Fibroblast of peridontal ligament (primary cell): ENCODE results near the gene KCNF1.

Experiments used
- DNase-seq: peaks from one replicate; pipeline ENCODE4 v3.0.0-alpha.2; 2010; ENCODE audit errors: extremely low read depth

Gene KCNF1

DNA sequence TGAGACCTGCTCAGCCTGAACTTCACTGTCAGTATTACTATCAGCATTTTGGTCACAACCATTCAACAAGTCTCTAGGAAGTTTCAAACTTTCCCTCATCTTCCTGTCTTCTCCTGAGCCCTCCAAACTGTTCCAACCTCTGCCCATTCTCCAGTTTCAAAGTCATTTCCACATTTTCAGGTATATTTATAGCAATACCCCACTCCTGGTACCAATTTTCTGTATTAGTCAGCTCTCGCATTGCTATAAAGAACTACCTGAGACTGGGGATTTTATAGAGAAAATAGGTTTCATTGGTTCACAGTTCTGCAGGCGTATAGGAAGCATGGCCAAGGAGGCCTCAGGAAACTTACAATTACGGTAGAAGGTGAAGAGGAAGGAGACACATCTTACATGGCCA lies 27.3 kb downstream of the KCNF1 start:
- DNase-seq, result no peak

- DNase-seq, result no peak
Observed at GRCh38 chr2:10940596-10940995, 28.9 kb downstream of the KCNF1 start.

GRCh38 chr2:10941383-10941782 lies 29.6 kb downstream of the KCNF1 start:
- DNase-seq, result no peak

DNA sequence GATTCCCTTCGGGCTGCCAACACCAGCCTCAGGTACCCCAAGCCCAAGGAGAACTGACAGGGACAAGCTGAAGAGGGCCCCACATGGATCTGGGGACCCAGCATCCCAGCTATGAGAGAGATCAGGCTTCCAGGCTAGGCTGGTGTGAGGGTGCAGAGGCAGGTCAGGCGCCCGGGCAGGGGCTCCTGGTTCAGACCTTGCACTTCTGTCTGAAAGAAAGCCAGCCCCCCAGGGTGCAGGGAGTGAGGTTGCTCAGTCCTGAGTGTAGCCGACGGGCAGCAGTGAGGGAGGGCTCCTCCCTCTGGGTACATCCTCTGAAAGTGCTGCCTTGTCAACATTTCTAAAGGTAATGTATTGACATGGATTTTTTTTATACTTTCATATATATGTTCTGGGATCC lies 33.1 kb downstream of the KCNF1 start:
- no peak for DNase-seq

- no peak for DNase-seq
Observed at GRCh38 chr2:10946394-10946793, 34.7 kb downstream of the KCNF1 start.

DNA sequence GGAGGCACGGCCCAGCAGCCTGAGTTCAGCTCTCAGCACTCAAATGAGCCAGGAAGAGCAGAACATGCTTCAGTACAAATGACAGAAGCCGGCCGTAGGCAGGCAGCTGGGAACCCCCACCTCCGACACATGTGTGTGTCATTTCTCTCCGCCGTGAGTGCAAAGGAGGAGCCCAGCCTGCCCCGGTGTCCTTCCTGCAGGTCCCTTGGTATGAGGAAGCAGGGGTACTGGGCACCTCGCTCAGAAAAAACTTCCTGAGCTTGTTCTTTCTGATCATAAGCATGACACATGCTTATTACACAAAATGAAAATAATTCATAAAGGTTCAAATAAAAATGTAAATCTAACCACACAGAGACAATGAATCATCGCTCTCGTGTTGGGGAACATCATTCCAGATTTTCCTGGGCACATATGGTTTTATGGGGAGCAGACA lies 35.3 kb downstream of the KCNF1 start:
- DNase-seq, result no peak

DNA sequence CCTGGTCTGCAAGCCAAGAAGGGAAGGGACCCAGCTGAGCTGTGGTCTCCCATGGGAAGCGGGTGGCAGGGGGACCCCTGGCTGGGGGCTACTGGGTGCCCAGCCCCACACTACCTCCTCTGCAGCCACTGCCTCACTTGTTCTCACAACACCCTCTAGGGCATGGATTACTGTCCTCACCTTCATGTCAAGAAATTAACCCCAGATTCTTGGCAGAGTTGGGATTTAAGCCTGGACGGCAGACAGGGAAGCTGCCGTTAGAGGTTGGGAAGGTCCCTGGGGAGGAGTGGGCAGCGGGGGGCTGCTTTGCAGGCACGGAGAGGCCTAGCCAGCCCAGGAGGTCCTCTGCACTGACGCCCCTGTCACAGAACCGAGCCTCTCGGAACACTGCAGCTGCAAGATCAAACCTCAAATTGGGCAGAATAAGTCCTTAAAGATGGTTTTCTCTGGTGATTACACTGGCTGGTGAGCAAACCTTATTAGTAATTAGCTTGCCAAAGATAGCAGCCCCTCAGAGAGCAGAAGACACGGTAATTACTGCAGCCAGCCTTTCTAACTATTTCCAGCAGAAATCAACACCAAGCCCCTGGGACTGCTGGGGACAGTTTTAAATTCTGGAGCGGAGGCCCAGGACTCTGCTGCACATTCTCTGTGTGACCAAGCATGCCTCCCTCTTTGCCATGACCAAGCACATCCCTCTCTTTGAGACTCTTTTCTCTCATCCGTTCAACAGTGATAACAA lies 35.9 kb downstream of the KCNF1 start:
- DNase-seq, result no peak

DNA sequence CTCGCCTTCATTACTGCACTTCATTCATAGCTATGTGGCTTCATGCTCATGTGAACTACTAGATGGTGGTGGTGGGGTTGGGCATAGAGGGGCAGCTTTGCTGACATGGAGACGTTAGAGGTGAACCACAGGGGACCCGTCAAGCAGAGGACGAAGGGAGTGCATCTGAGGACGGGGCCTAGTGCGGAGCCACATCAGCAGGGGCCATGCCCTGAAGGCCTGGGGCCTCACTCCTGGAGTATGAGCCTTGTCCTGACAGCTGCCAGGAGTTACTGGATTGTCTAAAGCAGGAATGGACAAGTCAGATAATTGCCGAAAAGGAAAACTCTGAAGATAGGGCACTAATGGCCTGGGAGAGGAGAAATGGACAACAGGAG lies 36.4 kb downstream of the KCNF1 start:
- no peak for DNase-seq

- DNase-seq, result no peak
Observed at GRCh38 chr2:10948606-10949230, 37.0 kb downstream of the KCNF1 start.

DNA sequence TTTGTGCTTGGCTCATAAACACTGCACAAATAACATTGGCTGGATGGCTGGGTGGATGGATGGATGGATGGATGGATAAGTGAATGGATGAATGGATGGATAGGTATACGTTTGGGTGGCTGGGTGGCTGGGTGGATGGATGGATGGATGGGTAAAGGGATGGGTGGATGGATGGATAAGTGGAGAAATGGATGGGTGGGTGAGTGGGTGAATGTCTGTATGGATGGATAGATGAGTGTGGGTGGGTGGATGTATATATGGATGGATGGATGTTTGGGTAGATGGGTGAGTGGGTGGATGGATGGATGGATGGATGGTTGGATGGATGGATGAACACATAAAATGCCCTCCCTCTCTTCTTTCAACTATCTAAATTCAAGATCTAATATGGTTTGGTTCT lies 38.1 kb downstream of the KCNF1 start:
- DNase-seq, result no peak

DNA sequence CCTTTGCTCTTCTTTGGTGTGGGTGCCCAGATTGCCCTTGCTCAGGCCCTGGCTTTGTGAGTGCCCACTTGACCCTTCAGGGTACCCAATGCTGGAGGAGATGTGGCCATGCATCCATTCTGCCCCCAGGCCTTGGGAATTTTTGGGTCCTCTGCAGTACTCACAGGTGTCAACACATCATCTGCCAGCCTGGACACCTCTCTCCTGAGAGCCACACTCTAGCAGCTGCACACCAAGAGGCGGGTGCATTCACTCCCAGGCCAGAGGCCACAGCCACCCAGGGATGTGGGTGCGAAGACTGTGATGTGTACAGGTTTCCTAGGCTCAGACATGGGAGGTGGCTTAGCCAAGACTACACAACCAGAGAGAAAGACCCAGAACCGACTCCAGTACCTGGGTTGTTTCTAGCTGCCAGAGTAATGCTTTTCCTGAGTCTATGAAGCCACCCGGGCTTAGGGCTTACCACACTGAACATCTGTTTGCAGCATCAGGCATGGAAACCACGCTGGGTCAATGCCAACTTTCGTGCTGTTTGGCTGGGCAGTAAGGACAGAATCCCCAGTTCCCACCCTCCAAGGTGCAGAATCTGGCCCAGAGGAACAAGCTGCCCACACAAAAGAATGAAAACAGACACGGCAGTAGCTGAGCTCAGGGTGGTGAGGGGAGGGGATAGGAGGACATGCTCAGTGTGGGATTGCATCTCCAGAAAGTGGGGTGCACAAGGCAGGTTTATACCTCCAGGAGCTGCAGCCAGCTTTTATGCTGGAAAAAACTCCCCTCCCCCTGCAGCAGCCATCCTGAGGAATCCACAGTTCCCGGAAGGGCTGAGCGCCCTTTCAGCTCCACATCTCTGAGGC lies 40.1 kb downstream of the KCNF1 start:
- no peak for DNase-seq

DNA sequence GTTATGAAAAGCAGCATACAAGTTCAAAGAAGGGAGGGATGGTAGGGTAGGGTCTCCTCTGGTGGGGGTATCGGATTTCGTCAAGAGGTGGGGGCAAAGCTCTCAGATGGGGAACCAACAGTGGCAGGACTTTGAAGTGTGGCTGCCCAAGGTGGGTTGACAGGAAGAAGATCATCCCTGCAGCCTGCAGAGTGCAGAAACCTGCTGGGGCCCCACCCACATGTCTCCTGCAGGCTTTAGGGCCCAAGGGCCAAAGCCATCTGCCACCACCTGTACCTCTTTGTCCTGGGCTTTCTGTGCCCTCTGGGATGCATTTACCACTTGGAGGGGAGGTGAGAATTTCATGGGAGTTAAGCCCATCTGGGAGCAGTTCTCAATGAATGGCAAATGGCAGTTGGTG lies 42.7 kb downstream of the KCNF1 start:
- DNase-seq, result no peak

GRCh38 chr2:10954856-10955818 lies 43.4 kb downstream of the KCNF1 start:
- no peak for DNase-seq

DNA sequence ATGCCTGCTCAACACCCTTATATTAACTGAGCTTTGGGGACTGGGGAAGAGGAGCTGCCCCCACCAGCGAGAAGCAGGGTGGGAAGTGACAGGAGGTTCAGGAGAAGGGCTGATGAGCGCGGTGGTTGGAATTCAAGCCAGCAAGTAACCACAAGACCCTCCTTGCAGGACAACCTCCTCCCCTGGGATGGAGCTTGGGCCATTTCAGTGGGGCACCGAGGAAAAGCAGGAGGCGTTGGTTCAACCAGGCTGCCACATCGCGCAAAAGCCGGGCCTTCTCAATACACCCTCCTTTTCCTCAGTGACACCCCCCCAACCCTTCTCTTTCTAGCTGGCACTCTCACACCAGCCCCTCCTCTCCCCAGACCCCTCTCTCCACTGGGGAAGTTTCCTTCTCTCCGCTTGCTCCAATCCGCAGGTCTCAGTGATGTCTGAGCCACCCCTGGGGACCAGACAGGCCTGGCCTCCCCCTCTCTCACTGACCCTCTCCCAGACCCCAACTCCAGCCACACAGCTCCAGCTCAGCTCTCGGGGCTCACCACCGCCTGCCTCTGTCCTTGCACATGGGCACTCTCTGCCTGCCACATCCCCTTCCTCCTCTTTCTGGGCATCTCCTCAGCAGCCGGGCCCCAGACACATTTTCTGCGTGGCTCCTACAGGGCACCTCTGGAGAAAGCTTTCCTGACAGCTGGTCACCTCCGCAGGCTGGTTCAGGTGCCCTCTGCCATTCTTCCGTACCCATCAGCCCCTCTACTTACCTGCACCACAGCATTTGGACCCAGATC lies 44.5 kb downstream of the KCNF1 start:
- no peak for DNase-seq

GRCh38 chr2:10957391-10957790 lies 45.7 kb downstream of the KCNF1 start:
- DNase-seq, result no peak

DNA sequence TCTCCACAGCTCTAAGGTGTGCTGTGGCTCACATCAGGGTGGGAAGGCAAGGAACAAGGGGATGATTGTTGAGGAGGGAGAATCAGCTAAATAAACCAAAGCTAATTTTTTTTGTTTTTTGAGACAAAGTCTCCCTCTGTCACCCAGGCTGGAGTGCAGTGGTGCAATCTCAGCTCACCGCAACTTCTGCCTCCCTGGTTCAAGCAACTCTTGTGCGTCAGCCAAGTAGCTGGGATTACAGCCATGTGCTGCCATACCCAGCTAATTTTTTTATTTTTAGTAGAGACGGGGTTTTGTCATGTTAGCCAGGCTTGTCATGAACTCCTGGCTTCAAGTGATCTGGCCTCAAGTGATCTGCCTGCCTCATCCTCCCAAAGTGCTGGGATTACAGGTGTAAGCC lies 46.7 kb downstream of the KCNF1 start:
- DNase-seq, result peak; percentile 52

GRCh38 chr2:10960606-10961489 lies 49.1 kb downstream of the KCNF1 start:
- no peak for DNase-seq

DNA sequence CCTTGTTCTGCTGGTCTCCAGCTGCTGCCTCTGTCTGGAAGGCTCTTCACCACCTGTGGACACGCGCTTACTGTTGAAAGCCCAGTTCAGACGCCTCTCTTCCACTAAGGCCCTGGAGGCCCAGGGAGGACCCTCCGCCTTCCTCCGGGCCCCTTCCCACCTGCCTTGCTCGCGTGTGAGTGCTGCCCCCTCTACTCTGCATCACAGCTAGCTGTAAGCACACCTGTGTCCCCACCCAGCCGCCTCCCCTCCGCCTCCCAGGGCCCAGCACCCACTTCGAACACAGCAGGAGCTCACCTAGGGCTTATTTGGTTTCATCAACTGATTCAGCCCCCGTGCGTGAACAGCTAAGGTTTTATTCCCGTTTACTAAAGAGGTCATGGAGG lies 49.7 kb downstream of the KCNF1 start:
- no peak for DNase-seq

GRCh38 chr2:10962004-10962403 lies 50.3 kb downstream of the KCNF1 start:
- no peak for DNase-seq

GRCh38 chr2:10963155-10963554 lies 51.4 kb downstream of the KCNF1 start:
- no peak for DNase-seq
